ENCODE measurements around the gene CEP112.

DNA sequence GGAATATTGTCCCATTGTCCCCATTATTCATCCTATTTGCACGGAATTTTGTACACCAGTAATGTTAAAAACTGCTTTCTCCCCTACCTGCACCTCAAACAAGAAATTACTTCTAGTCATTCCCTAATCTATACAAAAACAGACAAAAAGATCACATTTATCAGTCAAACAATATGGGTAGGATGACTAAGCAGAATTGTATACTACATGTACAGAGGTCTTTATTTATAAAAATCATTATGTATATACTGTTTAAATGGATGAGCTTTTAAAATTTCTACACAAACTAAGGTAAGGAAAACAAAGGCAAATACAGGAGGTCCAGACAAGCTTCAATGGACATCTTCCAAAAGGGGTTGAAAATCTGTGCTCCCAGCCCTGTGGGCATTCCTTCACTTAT, 137.7 kb downstream of the CEP112 start:
- TF ChIP-seq GATA3 (IDR thresholded peaks at IDR 0.05; ENCODE audit: low read depth, low read length) (no peak), GATA2 (IDR thresholded peaks at IDR 0.05; ENCODE audit: low read depth, low read length) (no peak)
